GM18867 (cell line): Measurements from ENCODE around the gene SLC25A17.
"Not testable (repeated sequence)": the region's sequence is repeated elsewhere in the genome, so short reads cannot be mapped to it uniquely, and the experiment has no call there.

Source experiments
- ATAC-seq: cut with Tn5 transposase; IDR thresholded peaks from one replicate; pipeline ENCODE4 v1.9.1; 2021; ENCODE audit warnings: mild to moderate bottlenecking, moderate library complexity; ENCODE audit not compliant: unreplicated experiment

The SLC25A17 gene

GRCh38 chr22:40818747-40819598, at the start of gene SLC25A17:
Gene SLC25A17, minus strand, starts transcription at chr22:40819346. Its CDS starts 98 bp downstream, at chr22:40819248.
- ATAC-seq: peak; percentile 75

GRCh38 chr22:40868379-40868778, 49.2 kb upstream of the SLC25A17 start:
- ATAC-seq: not testable (repeated sequence)

- ATAC-seq: no peak
Measured at GRCh38 chr22:40867109-40867508, 48.0 kb upstream of the SLC25A17 start.

- ATAC-seq: no peak
Measured at GRCh38 chr22:40862537-40862936, 43.4 kb upstream of the SLC25A17 start.

GRCh38 chr22:40862013-40862412, 42.9 kb upstream of the SLC25A17 start, which contains the start of gene DNAJB7:
Gene DNAJB7, minus strand, starts transcription at chr22:40862113. Its CDS starts 119 bp downstream, at chr22:40861994.
- no peak for ATAC-seq

GRCh38 chr22:40857309-40857855, 38.2 kb upstream of the SLC25A17 start:
- no peak for ATAC-seq

GRCh38 chr22:40856513-40857308, 37.6 kb upstream of the SLC25A17 start, which contains the start of the genes ST13 and XPNPEP3:
Gene ST13, minus strand, starts transcription at chr22:40856639. Its CDS starts 99 bp downstream, at chr22:40856540.
Gene XPNPEP3, plus strand, starts transcription at chr22:40857148. Its CDS starts 34 bp downstream, at chr22:40857182.
- peak; percentile 87 for ATAC-seq

- ATAC-seq: peak; percentile 27
Measured at GRCh38 chr22:40855979-40856512, 36.9 kb upstream of the SLC25A17 start.

GRCh38 chr22:40855071-40855978, 36.2 kb upstream of the SLC25A17 start:
- ATAC-seq: no peak

- ATAC-seq: no peak
Measured at GRCh38 chr22:40853961-40854360, 34.8 kb upstream of the SLC25A17 start.

GRCh38 chr22:40853333-40853732, 34.2 kb upstream of the SLC25A17 start:
- ATAC-seq: no peak

- ATAC-seq: not testable (repeated sequence)
Measured at GRCh38 chr22:40845816-40846215, 26.7 kb upstream of the SLC25A17 start.

- no peak for ATAC-seq
Measured at GRCh38 chr22:40844951-40845350, 25.8 kb upstream of the SLC25A17 start.

GRCh38 chr22:40838486-40838885, 19.3 kb upstream of the SLC25A17 start:
- ATAC-seq: no peak

- ATAC-seq: no peak
Measured at GRCh38 chr22:40834619-40835018, 15.5 kb upstream of the SLC25A17 start.

GRCh38 chr22:40829131-40829530, 10.0 kb upstream of the SLC25A17 start:
- no peak for ATAC-seq

GRCh38 chr22:40826984-40827741, 8.0 kb upstream of the SLC25A17 start:
- ATAC-seq: no peak

- ATAC-seq: not testable (repeated sequence)
Measured at GRCh38 chr22:40826292-40826691, 7.1 kb upstream of the SLC25A17 start.

- no peak for ATAC-seq
Measured at GRCh38 chr22:40823426-40823825, 4.3 kb upstream of the SLC25A17 start.
